SU-DHL-6 (cell line): ENCODE measurements around the gene SPINK8.

Experiments used
- CTCF ChIP-seq: fragments of 200-600 bp; sonication (generic); IDR thresholded peaks from one replicate; pipeline ENCODE4 v1.5.1; 2017; ENCODE audit warnings: antibody characterized with exemption, mild to moderate bottlenecking, low read length, moderate library complexity; ENCODE audit not compliant: insufficient read depth, poor library complexity, severe bottlenecking
- EZH2phosphoT487 ChIP-seq: fragments of 200-600 bp; sonication (generic), shearing (Covaris generic); conservative IDR thresholded peaks from 2 replicates; pipeline ENCODE4 v1.6.1; 2018; ENCODE audit warnings: mild to moderate bottlenecking, antibody characterized with exemption, low read length, moderate library complexity, mixed read lengths

DNA sequence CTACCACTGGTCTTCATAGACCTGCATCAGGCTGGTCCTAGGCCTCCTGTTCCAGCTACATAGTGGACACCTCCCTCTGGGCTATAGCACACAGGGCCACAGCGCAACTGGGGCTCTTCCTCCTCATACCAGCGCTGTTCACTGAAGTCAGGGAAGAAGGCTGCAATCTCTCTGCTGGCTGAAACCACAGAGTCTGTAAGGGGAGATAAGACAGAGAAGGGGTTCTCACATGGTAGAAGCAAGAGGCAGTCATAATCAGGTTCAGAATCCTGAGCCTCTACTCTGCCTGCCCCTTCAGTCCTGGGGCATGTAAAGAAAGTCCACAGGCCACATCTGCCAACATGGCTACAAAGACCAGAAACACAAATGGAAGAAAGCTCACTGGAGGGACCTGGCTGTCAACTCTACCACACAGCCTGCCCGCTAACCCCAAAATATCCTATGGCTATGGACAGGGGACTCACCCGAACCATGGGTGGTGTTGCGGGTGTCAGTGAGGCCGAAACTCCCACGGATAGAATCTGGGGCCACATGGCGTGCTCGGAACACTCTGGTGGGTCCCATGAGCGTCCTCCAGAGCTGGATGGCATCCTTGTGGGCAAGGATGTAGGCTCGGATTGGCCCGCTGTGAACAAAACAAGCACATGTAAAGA lies 38.7 kb downstream of the SPINK8 start:
- TF ChIP-seq CTCF (no peak), EZH2phosphoT487 (no peak)
